SK-N-SH (cell line): ENCODE measurements around the gene SOX18. TPM values are rescaled to one million over a fixed set of nuclear protein-coding genes. Genes with fewer than 3 reads are reported as not detected.

Experiments used
- CTCF ChIA-PET: fragments of 300-600, 350-600 bp; formaldehyde crosslinking; extraction: SDS; loops from one replicate; lab custom pipeline; 2021; lab: Yijun Ruan, JAX
- POLR2A ChIA-PET: fragments of 350-600 bp; sonication (Branson Sonifier 250); formaldehyde crosslinking; extraction: SDS; loops from one replicate; lab custom pipeline; 2020; ENCODE audit warnings: antibody characterized with exemption, inconsistent platforms; lab: Yijun Ruan, JAX
- DNase-seq: peaks from one replicate; pipeline ENCODE4 v3.0.0; 2012
- H2AFZ ChIP-seq: fragments of 200-600 bp; sonication (generic); 2 replicates; pipeline ENCODE4 v1.8.1; 2016; ENCODE audit warnings: antibody characterized with exemption, mild to moderate bottlenecking, low read depth
- H3F3A ChIP-seq: fragments of 200-600 bp; sonication (generic); replicated peaks from 2 replicates; pipeline ENCODE3; 2016; ENCODE audit warnings: antibody characterized with exemption, mild to moderate bottlenecking; ENCODE audit not compliant: insufficient read depth
- H3K27ac ChIP-seq, 2 experiments: fragments of 200-500 bp in 1 of 2; fragments of 200-600 bp in 1 of 2; sonication (Bioruptor generic) in 1 of 2; sonication (generic), shearing (Covaris generic) in 1 of 2; 2 replicates each; pipeline versions ENCODE4 v1.5.1 to v1.6.1; 2014 to 2016; ENCODE audit warnings: low read depth in 2 of 2, inconsistent platforms in 1 of 2, low read length in 1 of 2, mild to moderate bottlenecking in 1 of 2, mixed read lengths in 1 of 2
- H3K27me3 ChIP-seq: fragments of 200-600 bp; sonication (generic), shearing (Covaris generic); 2 replicates; pipeline ENCODE4 v1.6.1; 2016; ENCODE audit warnings: mixed run types; ENCODE audit not compliant: insufficient read depth
- H3K36me3 ChIP-seq, 2 experiments: fragments of 200-500 bp in 1 of 2; fragments of 200-600 bp in 1 of 2; sonication (Bioruptor generic) in 1 of 2; sonication (generic) in 1 of 2; replicated peaks in 1 of 2; 2 replicates each; pipeline versions ENCODE3 to v1.5.1; 2014 to 2016; ENCODE audit warnings: low read length in 1 of 2, mild to moderate bottlenecking in 1 of 2; ENCODE audit not compliant: insufficient read depth in 2 of 2, control insufficient read depth in 1 of 2
- H3K4me1 ChIP-seq, 2 experiments: fragments of 200-500 bp in 1 of 2; fragments of 200-600 bp in 1 of 2; sonication (Bioruptor generic) in 1 of 2; sonication (generic), shearing (Covaris generic) in 1 of 2; 2 replicates each; pipeline versions ENCODE4 v1.5.1 to v1.6.1; 2014 to 2016; ENCODE audit warnings: low read depth in 1 of 2, low read length in 1 of 2, mixed run types in 1 of 2; ENCODE audit not compliant: insufficient read depth in 2 of 2, control insufficient read depth in 1 of 2
- H3K4me2 ChIP-seq: fragments of 200-600 bp; sonication (generic), shearing (Covaris generic); 2 replicates; pipeline ENCODE4 v1.6.1; 2017; ENCODE audit warnings: mixed run types
- H3K4me3 ChIP-seq, 2 experiments: fragments of 200-500 bp in 1 of 2; fragments of 200-600 bp in 1 of 2; sonication (Bioruptor generic) in 1 of 2; sonication (generic), shearing (Covaris generic) in 1 of 2; 2 replicates each; pipeline versions ENCODE4 v1.5.1 to v1.8.1; 2014 to 2016; ENCODE audit warnings: low read depth in 2 of 2, inconsistent platforms in 1 of 2, low read length in 1 of 2, mild to moderate bottlenecking in 1 of 2, mixed read lengths in 1 of 2, moderate library complexity in 1 of 2
- H3K79me2 ChIP-seq: fragments of 200-600 bp; sonication (generic); 2 replicates; pipeline ENCODE4 v1.8.1; 2017; ENCODE audit warnings: mild to moderate bottlenecking; ENCODE audit not compliant: insufficient read depth
- H3K9ac ChIP-seq: fragments of 200-600 bp; sonication (generic); 2 replicates; pipeline ENCODE4 v1.6.1; 2017; ENCODE audit warnings: mixed run types
- H3K9me2 ChIP-seq: fragments of 200-600 bp; sonication (generic); 2 replicates; pipeline ENCODE4 v1.6.1; 2017; ENCODE audit warnings: mixed run types
- H3K9me3 ChIP-seq: fragments of 200-600 bp; sonication (generic); 2 replicates; pipeline ENCODE4 v1.6.1; 2017; ENCODE audit warnings: mixed run types, mild to moderate bottlenecking, moderate library complexity
- H4K20me1 ChIP-seq: fragments of 200-600 bp; sonication (generic); 2 replicates; pipeline ENCODE4 v1.6.1; 2017; ENCODE audit warnings: mild to moderate bottlenecking, mixed run types; ENCODE audit not compliant: insufficient read depth
- CHD2 ChIP-seq: fragments of 150-350 bp; IDR thresholded peaks from 2 replicates; pipeline ENCODE4 v1.6.1; 2018; ENCODE audit warnings: low read length; ENCODE audit not compliant: partially characterized antibody
- CTCF ChIP-seq: fragments of 200-600 bp; sonication (generic); IDR thresholded peaks from 2 replicates; pipeline ENCODE4 v1.6.1; 2017; ENCODE audit warnings: antibody characterized with exemption, mild to moderate bottlenecking, moderate library complexity
- EZH2phosphoT487 ChIP-seq: fragments of 200-600 bp; sonication (generic); IDR thresholded peaks from 2 replicates; pipeline ENCODE4 v1.6.1; 2017; ENCODE audit warnings: low read depth, mixed run types, mild to moderate bottlenecking, antibody characterized with exemption, moderate library complexity, borderline replicate concordance
- FOXJ3 ChIP-seq: sonication (generic); formaldehyde crosslinking; IDR thresholded peaks from 2 replicates; pipeline ENCODE4 v1.5.1; 2020; ENCODE audit warnings: mild to moderate bottlenecking, missing genetic modification reagents
- GATA2 ChIP-seq: sonication (generic); formaldehyde crosslinking; IDR thresholded peaks from 2 replicates; pipeline ENCODE4 v1.5.0; 2020; ENCODE audit warnings: mild to moderate bottlenecking, missing genetic modification reagents
- NRF1 ChIP-seq: IDR thresholded peaks from 2 replicates; pipeline ENCODE4 v1.6.1; 2012; ENCODE audit warnings: low read depth, mild to moderate bottlenecking, low read length
- PBX3 ChIP-seq: IDR thresholded peaks from 2 replicates; pipeline ENCODE4; 2012
- REST ChIP-seq: IDR thresholded peaks from 2 replicates; pipeline ENCODE4 v1.6.1; 2012; ENCODE audit warnings: mild to moderate bottlenecking, low read depth, low read length, moderate library complexity
- RFX5 ChIP-seq: IDR thresholded peaks from 2 replicates; pipeline ENCODE4 v1.6.1; 2012; ENCODE audit warnings: mild to moderate bottlenecking, improper control_type of control experiment, low read length
- SIN3A ChIP-seq: IDR thresholded peaks from 2 replicates; pipeline ENCODE4 v1.6.1; 2012; ENCODE audit warnings: low read depth, mild to moderate bottlenecking, low read length, moderate library complexity, borderline replicate concordance
- SMC3 ChIP-seq: IDR thresholded peaks from 2 replicates; pipeline ENCODE4 v1.6.1; 2012; ENCODE audit warnings: low read depth, low read length, improper control_type of control experiment
- TAF1 ChIP-seq: IDR thresholded peaks from 2 replicates; pipeline ENCODE4 v1.6.1; 2012; ENCODE audit warnings: low read depth, mild to moderate bottlenecking, low read length, moderate library complexity, borderline replicate concordance
- TCF12 ChIP-seq: IDR thresholded peaks from 2 replicates; pipeline ENCODE4 v1.4.0; 2012
- USF1 ChIP-seq: IDR thresholded peaks from 2 replicates; pipeline ENCODE4 v1.4.0; 2012; ENCODE audit warnings: low read depth, borderline replicate concordance
- USF2 ChIP-seq: fragments of 150-350 bp; IDR thresholded peaks from 2 replicates; pipeline ENCODE4 v1.6.1; 2017; ENCODE audit warnings: antibody characterized with exemption, low read length, low read depth, borderline replicate concordance
- YY1 ChIP-seq: IDR thresholded peaks from 2 replicates; pipeline ENCODE4 v1.4.0; 2012; ENCODE audit warnings: low read depth, mild to moderate bottlenecking
- ZBTB33 ChIP-seq: IDR thresholded peaks from 2 replicates; pipeline ENCODE4 v1.4.0; 2012; ENCODE audit warnings: low read depth, borderline replicate concordance
- WGBS: methylation state at CpG from one replicate; pipeline ENCODE4 v1.1.6; 2017; ENCODE audit warnings: low lambda C conversion rate; 5-methylcytosine and 5-hydroxymethylcytosine counted together
- polyA plus RNA-seq, 3 experiments: library from polyadenylated mRNA; depleted of rRNA; stranded (reverse); fragments of >200 nt; gene quantifications; 2 replicates each; pipeline ENCODE4 v1.2.3, GENCODE V29; 2012

The SOX18 gene
- polyA plus RNA-seq, 1 of the 3 experiments (the other 2 are of a cell fraction): not detected

GRCh38 chr20:64022671-64023360 lies 26.6 kb downstream of the SOX18 start (continued):
- TF ChIP-seq USF2 (no peak), YY1 (no peak), PBX3 (no peak), CHD2 (no peak), RFX5 (no peak)

- no peaks in the 10 kb centered on the region for H4K20me1 ChIP-seq
- H3K4me1 ChIP-seq: peaks cover 0 to 37% of the 10 kb centered on the region in 2 experiments; a peak in 1 of 4 replicates
- H2AFZ ChIP-seq: no peak overlapping the region
- H3K4me3 ChIP-seq: no peak overlapping the region
- peaks cover 4% of the 10 kb centered on the region for H3F3A ChIP-seq
- no peaks in the 10 kb centered on the region for H3K27me3 ChIP-seq
- H3K27ac ChIP-seq: no peak overlapping the region
- no peaks in the 10 kb centered on the region for H3K79me2 ChIP-seq
- no peaks in the 10 kb centered on the region for H3K9me2 ChIP-seq
- CTCF ChIA-PET: interaction anchor here (1.0 kb wide), 1 partner anchor 11 kb away, joined by 3 read pairs; no protein-coding TSS in a partner anchor
- TF ChIP-seq REST: no peak
- TF ChIP-seq ZBTB33: no peak
- no peak for TF ChIP-seq EZH2phosphoT487
- TF ChIP-seq SIN3A: no peak
- no peak for TF ChIP-seq FOXJ3 (CRISPR knock-in tag)
- TF ChIP-seq CTCF: no peak
- TF ChIP-seq NRF1: no peak
- TF ChIP-seq RFX5: no peak
- TF ChIP-seq SMC3: no peak
- no peak for TF ChIP-seq USF1
- TF ChIP-seq TAF1: no peak
- TF ChIP-seq YY1: no peak
- TF ChIP-seq TCF12: no peak
- TF ChIP-seq GATA2 (CRISPR knock-in tag): no peak
- POLR2A ChIA-PET: no interaction called here
- no peak overlapping the region for H3K4me2 ChIP-seq
- no peaks in the 10 kb centered on the region for H3K9me3 ChIP-seq
- H3K9ac ChIP-seq: no peak overlapping the region
- WGBS: 99% methylated on average over 19 of the region's 36 CpGs
- peaks cover 34 to 52% of the 10 kb centered on the region in 2 experiments for H3K36me3 ChIP-seq
- DNase-seq: no peak
These were observed 28.1 kb downstream of the SOX18 start for GRCh38 chr20:64021124-64021975.
